Renal cortical epithelial cell (primary cell): Measurements from ENCODE around the gene CDH22. TPM values are rescaled to one million over a fixed set of nuclear protein-coding genes. Genes with fewer than 3 reads are reported as not detected.

Experiments
- DNase-seq: peaks from one replicate; pipeline ENCODE4 v3.0.0-alpha.2; 2011; ENCODE audit warnings: low read depth
- total RNA-seq: library from RNA; depleted of rRNA; stranded (reverse); fragments of >200 nt; gene quantifications from 2 replicates; pipeline ENCODE4 v1.2.3, GENCODE V29; 2014

CDH22 gene
- total RNA-seq, 1 donor from 2014 or later, result not detected

GRCh38 chr20:46324379-46324778 is 16.1 kb upstream of the CDH22 start:
- DNase-seq, result no peak

- no peak for DNase-seq
Measured at GRCh38 chr20:46323557-46323956, 15.3 kb upstream of the CDH22 start.

GRCh38 chr20:46322641-46323040 is 14.3 kb upstream of the CDH22 start:
- no peak for DNase-seq

GRCh38 chr20:46317685-46318177 is 9.4 kb upstream of the CDH22 start:
- DNase-seq, result no peak

GRCh38 chr20:46316984-46317684 is 8.8 kb upstream of the CDH22 start:
- DNase-seq, result no peak

GRCh38 chr20:46315311-46315710 is 7.0 kb upstream of the CDH22 start:
- DNase-seq, result no peak

- no peak for DNase-seq
Measured at GRCh38 chr20:46312945-46313861, 4.9 kb upstream of the CDH22 start.

GRCh38 chr20:46312075-46312944 is 4.0 kb upstream of the CDH22 start:
- DNase-seq, result no peak

GRCh38 chr20:46311719-46312074 is 3.4 kb upstream of the CDH22 start:
- no peak for DNase-seq

GRCh38 chr20:46311039-46311650 is 2.8 kb upstream of the CDH22 start:
- DNase-seq, result peak; percentile 46

- no peak for DNase-seq
Measured at GRCh38 chr20:46309945-46310344, 1.6 kb upstream of the CDH22 start.

- DNase-seq, result no peak
Measured at GRCh38 chr20:46307999-46308257, 370 bp downstream of the CDH22 start.

- peak; percentile 18 for DNase-seq
Measured at GRCh38 chr20:46307139-46307998, 929 bp downstream of the CDH22 start.

- DNase-seq, result no peak
Measured at GRCh38 chr20:46306743-46307138, 1.6 kb downstream of the CDH22 start.

GRCh38 chr20:46305973-46306360 is 2.3 kb downstream of the CDH22 start:
- no peak for DNase-seq

GRCh38 chr20:46305331-46305972 is 2.8 kb downstream of the CDH22 start:
- no peak for DNase-seq

GRCh38 chr20:46304852-46305251 is 3.4 kb downstream of the CDH22 start:
- no peak for DNase-seq

- peak; percentile 1 for DNase-seq
Measured at GRCh38 chr20:46304361-46304760, 3.9 kb downstream of the CDH22 start.

- DNase-seq, result no peak
Measured at GRCh38 chr20:46303176-46303956, 4.9 kb downstream of the CDH22 start.

- DNase-seq, result no peak
Measured at GRCh38 chr20:46302106-46302505, 6.2 kb downstream of the CDH22 start.
